ENCODE results near the gene CDKN2AIP.
"Not testable (repeated sequence)": the region's sequence is repeated elsewhere in the genome, so short reads cannot be mapped to it uniquely, and the experiment has no call there.

Gene CDKN2AIP

DNA sequence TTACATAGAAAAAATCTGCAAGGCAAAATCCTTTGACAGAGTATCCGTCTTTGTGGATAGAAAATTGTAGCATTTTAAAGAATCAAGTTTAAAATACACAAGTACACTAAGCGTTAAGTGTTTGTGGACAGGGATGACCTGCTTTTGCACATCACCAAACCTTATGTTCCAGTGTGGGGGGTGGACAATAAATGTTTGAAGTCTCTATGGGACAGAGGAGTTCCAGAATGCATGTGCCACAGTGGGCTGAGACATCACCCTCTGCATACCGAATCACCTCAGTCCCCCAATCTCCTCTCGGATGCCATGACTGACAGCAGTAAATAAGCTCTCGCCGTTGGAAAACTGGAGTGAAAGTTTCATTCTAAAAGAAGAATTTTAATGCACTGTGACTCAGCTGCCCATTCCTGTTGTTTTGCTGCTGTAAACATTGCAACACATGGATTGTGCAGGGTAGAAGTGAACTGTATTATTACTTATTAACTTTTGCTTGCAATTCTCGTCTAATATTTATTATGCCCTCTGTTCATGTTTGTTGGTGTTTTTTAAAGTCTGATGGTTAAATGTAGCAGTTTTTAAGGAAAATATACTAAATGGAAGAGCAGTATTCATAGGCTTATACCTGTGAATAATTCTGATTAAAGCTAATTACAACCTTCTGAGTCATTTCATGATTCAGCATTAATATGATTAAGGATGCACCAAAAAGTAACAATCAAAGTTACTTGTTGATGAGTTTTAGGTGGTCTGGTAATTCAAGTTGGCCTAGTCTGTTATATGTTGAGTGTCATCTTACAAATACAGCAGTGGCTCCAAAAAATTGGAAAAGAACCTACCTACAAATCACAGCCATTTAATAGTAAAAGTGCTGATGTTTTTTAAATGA, 24.0 kb downstream of the CDKN2AIP start:
- H3K4me1 Mint-ChIP-seq, result peaks cover 6% of the 10 kb centered on the region
- H3K36me3 Mint-ChIP-seq (ENCODE audit: insufficient read depth), result no peaks in the 10 kb centered on the region
- ATAC-seq (replicated peaks; ENCODE audit: extremely low read depth, poor library complexity, severe bottlenecking), result no peak
- no peak overlapping the region for H3K27ac Mint-ChIP-seq (ENCODE audit: low read depth)
- H3K9me3 Mint-ChIP-seq, result no peaks in the 10 kb centered on the region
- no peaks in the 10 kb centered on the region for H3K27me3 Mint-ChIP-seq
- no peak for DNase-seq (ENCODE audit: low spot score in 2 of 2)
- H3K4me3 Mint-ChIP-seq, result no peak overlapping the region

DNA sequence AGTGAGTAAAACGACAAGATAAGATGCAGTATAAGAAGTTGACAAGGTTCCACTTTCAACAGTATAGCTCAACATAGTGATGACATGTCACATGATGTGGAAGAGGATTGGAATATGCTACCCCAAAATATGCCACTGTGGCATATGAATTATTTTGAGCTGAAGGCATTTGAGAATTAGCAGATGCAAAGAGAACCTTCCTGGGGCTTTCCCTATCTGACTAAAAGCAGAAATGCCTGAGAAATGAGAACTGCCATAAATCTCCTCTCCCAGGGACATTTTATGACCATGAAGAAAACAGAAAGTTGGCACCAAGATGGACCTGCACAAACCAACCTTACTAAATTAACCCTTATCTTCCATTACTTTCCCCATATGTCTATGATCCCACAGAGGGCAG, 24.8 kb downstream of the CDKN2AIP start:
- Mint-ChIP-seq H3K36me3 (ENCODE audit: insufficient read depth) (no peaks in the 10 kb centered on the region), H3K27me3 (no peaks in the 10 kb centered on the region), H3K4me3 (no peak overlapping the region), H3K27ac (ENCODE audit: low read depth) (no peak overlapping the region), H3K9me3 (no peaks in the 10 kb centered on the region), H3K4me1 (peaks cover 6% of the 10 kb centered on the region)
- ATAC-seq (replicated peaks; ENCODE audit: extremely low read depth, poor library complexity, severe bottlenecking), result no peak
- no peak for DNase-seq (ENCODE audit: low spot score in 2 of 2)

DNA sequence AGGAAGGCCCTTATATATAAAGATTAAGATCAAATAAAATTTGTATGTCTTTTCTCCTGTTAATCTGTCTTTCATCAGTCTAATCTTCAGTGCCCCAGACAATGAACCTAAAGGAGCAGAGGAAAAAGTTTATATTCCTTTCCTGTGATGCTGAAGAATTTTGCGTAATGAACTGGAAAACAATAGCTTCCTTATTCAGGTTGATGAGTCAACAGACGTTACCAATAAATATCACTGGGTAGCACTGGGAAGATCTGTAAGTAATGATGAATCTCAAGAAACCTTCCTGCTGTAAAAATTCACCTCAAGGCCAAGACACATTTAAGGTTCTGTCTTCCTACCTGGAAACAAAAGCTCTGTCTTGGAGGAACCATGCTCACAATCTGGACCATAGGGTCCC, 25.5 kb downstream of the CDKN2AIP start:
- H3K27me3 Mint-ChIP-seq, result no peaks in the 10 kb centered on the region
- no peak overlapping the region for H3K27ac Mint-ChIP-seq (ENCODE audit: low read depth)
- no peaks in the 10 kb centered on the region for H3K9me3 Mint-ChIP-seq
- no peaks in the 10 kb centered on the region for H3K36me3 Mint-ChIP-seq (ENCODE audit: insufficient read depth)
- ATAC-seq (replicated peaks; ENCODE audit: extremely low read depth, poor library complexity, severe bottlenecking) (no peak), DNase-seq (ENCODE audit: low spot score in 2 of 2) (no peak)
- peaks cover 6% of the 10 kb centered on the region for H3K4me1 Mint-ChIP-seq
- no peak overlapping the region for H3K4me3 Mint-ChIP-seq

DNA sequence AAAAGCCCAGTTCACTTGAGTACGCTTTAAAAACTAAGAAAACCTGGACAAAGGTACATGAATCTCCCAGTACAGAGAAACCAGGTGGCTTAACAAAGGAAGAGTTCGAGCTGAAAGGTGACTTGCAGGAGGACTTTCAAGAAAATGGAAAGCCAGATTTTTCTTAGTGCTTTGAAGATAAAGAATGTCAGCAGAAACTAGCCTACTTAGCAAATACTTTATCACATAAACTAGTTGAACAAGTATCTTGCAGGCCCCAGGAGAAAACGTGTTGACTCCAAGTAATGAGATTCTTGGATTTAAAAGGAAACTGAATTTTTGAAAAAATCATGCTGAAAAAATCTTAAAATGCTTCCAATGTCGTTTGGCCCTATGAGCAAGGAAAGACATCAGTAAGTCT, 26.4 kb downstream of the CDKN2AIP start:
- H3K4me1 Mint-ChIP-seq, result peaks cover 6% of the 10 kb centered on the region
- H3K4me3 Mint-ChIP-seq, result no peak overlapping the region
- DNase-seq (ENCODE audit: low spot score in 2 of 2) (no peak), ATAC-seq (replicated peaks; ENCODE audit: extremely low read depth, poor library complexity, severe bottlenecking) (no peak)
- no peaks in the 10 kb centered on the region for H3K27me3 Mint-ChIP-seq
- no peaks in the 10 kb centered on the region for H3K9me3 Mint-ChIP-seq
- H3K27ac Mint-ChIP-seq (ENCODE audit: low read depth), result no peak overlapping the region
- H3K36me3 Mint-ChIP-seq (ENCODE audit: insufficient read depth), result no peaks in the 10 kb centered on the region

DNA sequence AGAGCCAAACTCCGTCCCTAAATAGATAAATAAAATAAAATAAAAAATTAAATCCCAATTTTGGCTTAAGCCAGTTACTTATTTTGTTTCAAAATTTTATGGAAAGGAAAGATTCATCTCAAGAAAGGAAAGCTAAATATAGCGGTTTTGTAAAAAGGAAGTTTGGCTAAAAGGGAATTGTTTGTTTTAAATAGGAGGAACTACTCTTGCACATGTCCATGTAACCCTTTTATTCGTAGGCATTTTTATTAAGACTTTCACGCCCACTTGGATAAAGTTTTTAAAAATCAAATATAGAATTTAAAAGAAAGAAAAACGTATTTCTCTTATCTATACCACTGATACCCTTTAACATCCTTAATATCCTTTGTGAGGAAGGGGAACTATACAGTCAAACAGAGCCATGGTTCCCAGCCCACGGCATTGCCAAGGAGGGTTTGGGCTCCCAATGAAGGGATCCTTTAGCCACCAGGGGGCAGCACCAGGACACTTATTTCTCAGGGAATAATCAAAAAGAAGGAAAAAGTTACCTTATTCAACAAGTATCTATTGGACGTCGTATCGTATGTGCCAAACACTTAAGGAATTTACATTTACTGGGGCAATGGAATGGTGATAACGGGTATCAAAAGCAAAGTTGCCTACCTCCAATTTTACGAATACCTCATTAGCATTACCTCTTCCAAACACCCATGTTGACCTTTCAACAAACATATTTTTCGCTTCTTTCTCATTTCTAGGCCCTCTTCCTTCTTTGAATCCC, 27.7 kb downstream of the CDKN2AIP start:
- H3K9me3 Mint-ChIP-seq, result no peaks in the 10 kb centered on the region

DNA sequence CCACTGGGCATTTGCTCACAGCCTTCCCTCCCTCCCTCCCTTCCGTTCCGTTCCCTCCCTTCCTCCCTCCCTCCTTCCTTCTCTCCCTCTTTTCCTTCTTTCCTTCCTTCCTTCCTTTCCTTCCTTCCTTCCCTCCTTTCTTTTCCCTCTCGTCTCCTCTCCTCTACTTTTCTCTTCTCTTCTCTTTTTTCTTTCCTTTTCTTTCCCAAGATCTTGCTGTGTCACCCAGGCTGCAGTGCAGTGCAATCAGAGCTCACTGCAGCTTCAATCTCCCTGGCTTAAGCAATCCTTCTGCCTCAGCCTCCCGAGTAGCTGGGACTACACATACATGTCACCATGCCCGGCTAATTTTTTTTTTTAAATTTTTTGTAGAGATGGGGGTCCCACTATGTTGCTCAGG, 33.7 kb downstream of the CDKN2AIP start:
- H3K4me3 Mint-ChIP-seq, result no peak overlapping the region
- no peaks in the 10 kb centered on the region for H3K4me1 Mint-ChIP-seq
- ATAC-seq (replicated peaks; ENCODE audit: extremely low read depth, poor library complexity, severe bottlenecking) (no peak), DNase-seq (ENCODE audit: low spot score in 2 of 2) (no peak)
- no peaks in the 10 kb centered on the region for H3K9me3 Mint-ChIP-seq
- peaks cover 10% of the 10 kb centered on the region for H3K27me3 Mint-ChIP-seq
- no peak overlapping the region for H3K27ac Mint-ChIP-seq (ENCODE audit: low read depth)
- H3K36me3 Mint-ChIP-seq (ENCODE audit: insufficient read depth), result no peaks in the 10 kb centered on the region

More for the DNA sequence above, 27.7 kb downstream of the CDKN2AIP start:
- H3K27ac Mint-ChIP-seq (ENCODE audit: low read depth), result no peak overlapping the region
- no peak overlapping the region for H3K4me3 Mint-ChIP-seq
- DNase-seq (ENCODE audit: low spot score in 2 of 2), result peak; percentile 51 to 76
- H3K27me3 Mint-ChIP-seq, result no peaks in the 10 kb centered on the region
- no peaks in the 10 kb centered on the region for H3K36me3 Mint-ChIP-seq (ENCODE audit: insufficient read depth)
- peaks cover 6% of the 10 kb centered on the region for H3K4me1 Mint-ChIP-seq
- ATAC-seq (replicated peaks; ENCODE audit: extremely low read depth, poor library complexity, severe bottlenecking), result peak; percentile 58

DNA sequence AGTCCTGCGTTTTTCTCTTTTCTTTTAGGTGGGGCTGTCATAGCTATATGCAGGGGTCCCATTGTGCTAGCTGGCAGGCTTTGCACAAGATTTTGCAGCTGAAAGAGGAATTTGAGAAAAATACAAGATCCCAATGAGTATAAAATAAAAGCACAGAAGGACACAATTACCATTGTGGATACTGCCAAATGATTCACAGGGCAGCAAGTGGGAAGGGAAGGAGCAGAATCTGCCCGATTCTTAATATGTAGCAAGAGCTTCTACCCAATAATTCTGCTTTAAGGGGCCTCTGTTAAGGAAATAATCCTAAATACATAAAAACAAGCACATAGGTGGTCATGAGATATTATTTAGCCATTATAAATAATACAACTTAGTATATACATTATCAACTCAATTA, 34.5 kb downstream of the CDKN2AIP start:
- H3K36me3 Mint-ChIP-seq (ENCODE audit: insufficient read depth), result no peaks in the 10 kb centered on the region
- H3K4me3 Mint-ChIP-seq, result no peak overlapping the region
- no peak for ATAC-seq (replicated peaks; ENCODE audit: extremely low read depth, poor library complexity, severe bottlenecking)
- no peaks in the 10 kb centered on the region for H3K4me1 Mint-ChIP-seq
- no peak overlapping the region for H3K27ac Mint-ChIP-seq (ENCODE audit: low read depth)
- DNase-seq (ENCODE audit: low spot score in 2 of 2), result no peak
- H3K27me3 Mint-ChIP-seq, result peaks cover 10% of the 10 kb centered on the region
- no peaks in the 10 kb centered on the region for H3K9me3 Mint-ChIP-seq

DNA sequence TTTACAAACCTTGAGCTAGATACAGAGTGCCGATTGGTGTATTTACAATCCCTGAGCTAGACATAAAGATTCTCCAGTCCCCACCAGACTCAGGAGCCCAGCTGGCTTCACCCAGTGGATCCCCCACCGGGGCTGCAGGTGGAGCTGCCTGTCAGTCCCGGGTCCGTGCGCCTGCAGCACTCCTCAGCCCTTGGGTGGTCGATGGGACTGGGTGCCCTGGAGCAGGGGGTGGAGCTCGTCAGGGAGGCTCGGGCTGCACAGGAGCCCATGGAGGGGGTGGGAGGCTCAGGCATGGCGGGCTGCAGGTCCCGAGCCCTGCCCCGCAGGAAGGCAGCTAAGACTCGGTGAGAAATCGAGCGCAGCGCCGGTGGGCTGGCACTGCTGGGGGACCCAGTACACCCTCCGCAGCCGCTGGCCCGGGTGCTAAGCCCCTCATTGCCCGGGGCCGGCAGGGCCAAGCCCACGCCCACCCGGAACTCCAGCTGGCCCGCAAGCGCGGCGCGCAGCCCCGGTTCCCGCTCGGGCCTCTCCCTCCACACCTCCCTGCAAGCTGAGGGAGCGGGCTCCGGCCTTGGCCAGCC, 38.2 kb downstream of the CDKN2AIP start:
- not testable (repeated sequence) for H3K4me3 Mint-ChIP-seq; H3K9me3 Mint-ChIP-seq; DNase-seq (ENCODE audit: low spot score in 2 of 2)

DNA sequence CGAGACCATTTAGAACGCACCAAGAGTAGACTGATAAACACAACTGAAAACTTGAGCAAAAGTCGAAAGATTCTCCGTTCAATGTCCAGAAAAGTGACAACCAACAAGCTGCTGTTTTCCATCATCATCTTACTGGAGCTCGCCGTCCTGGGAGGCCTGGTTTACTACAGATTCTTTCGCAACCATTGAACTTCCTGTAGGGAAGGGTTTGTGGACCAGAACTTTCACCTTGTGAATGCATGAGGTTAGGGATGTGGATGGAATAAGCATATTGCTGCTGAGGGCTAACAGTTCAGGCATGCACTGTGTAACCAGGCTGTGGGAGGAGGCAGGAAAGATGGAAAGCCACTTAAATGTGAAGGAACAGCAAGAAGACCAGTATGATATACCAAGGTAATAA, 39.6 kb downstream of the CDKN2AIP start:
- no peak overlapping the region for H3K27ac Mint-ChIP-seq (ENCODE audit: low read depth)
- no peaks in the 10 kb centered on the region for H3K9me3 Mint-ChIP-seq
- no peak overlapping the region for H3K4me3 Mint-ChIP-seq
- no peaks in the 10 kb centered on the region for H3K27me3 Mint-ChIP-seq
- H3K36me3 Mint-ChIP-seq (ENCODE audit: insufficient read depth), result no peaks in the 10 kb centered on the region
- no peaks in the 10 kb centered on the region for H3K4me1 Mint-ChIP-seq
- ATAC-seq (replicated peaks; ENCODE audit: extremely low read depth, poor library complexity, severe bottlenecking) (no peak), DNase-seq (ENCODE audit: low spot score in 2 of 2) (no peak)

More for the DNA sequence above, 38.2 kb downstream of the CDKN2AIP start:
- H3K27ac Mint-ChIP-seq (ENCODE audit: low read depth); H3K4me1 Mint-ChIP-seq; ATAC-seq (replicated peaks; ENCODE audit: extremely low read depth, poor library complexity, severe bottlenecking); H3K36me3 Mint-ChIP-seq (ENCODE audit: insufficient read depth): not testable (repeated sequence)
- peaks cover 10% of the 10 kb centered on the region for H3K27me3 Mint-ChIP-seq

DNA sequence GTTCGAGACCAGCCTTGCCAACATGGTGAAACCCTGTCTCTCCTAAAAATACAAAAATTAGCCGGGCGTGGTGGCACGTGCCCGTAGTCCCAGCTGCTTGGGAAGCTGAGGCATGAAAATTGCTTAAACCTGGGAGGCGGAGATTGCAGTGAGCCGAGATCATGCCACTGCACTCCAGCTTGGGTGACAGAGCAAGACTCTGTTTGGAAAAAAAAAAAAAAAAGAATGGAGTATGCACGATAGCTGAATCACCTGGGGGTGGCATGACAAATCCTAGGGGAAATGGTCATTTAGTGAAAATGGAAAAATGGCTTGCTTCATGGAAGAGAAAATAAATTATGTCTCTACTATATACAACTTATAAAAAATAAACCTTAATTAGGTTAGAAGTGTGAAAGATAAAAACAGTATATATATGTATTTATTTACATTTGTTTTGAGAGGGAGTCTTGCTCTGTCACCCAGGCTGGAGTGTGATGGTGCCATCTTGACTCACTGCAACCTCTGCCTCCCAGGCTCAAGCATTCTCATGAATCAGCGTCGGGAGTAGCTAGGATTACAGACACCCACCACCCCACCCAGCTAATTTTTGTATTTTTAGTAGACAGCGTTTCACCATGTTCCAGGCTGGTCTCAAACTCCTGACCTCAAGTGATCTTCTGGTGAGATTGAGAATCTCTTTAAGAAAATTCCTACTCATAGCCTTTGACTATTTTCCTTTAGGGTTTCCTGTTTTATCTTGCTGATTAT, 41.1 kb downstream of the CDKN2AIP start:
- no peak overlapping the region for H3K27ac Mint-ChIP-seq (ENCODE audit: low read depth)
- H3K27me3 Mint-ChIP-seq, result no peaks in the 10 kb centered on the region
- no peaks in the 10 kb centered on the region for H3K4me1 Mint-ChIP-seq
- H3K4me3 Mint-ChIP-seq, result no peak overlapping the region
- H3K9me3 Mint-ChIP-seq, result no peaks in the 10 kb centered on the region
- ATAC-seq (replicated peaks; ENCODE audit: extremely low read depth, poor library complexity, severe bottlenecking) (no peak), DNase-seq (ENCODE audit: low spot score in 2 of 2) (no peak)
- H3K36me3 Mint-ChIP-seq (ENCODE audit: insufficient read depth), result no peaks in the 10 kb centered on the region

DNA sequence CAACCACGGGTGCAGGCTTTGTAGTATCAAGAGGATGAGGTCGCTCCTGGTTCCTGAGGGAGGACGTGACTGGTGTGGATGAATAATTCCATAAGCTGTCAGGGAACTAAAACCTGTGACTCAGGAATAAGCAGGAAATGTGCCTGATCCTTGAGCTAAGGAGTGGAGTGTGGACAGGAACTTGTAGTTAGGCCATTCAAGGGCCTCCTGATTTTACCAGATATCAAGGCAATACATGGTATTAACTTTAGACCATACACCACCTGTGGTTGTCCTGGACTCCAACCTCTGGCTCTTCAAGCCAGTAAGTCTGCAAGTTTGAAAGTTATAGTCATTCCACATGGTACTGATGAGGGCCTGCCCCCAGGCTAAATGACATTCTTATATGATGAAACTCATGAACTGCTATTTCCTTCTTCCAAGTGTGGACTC, 48.4 kb downstream of the CDKN2AIP start:
- Mint-ChIP-seq H3K27me3 (no peaks in the 10 kb centered on the region), H3K4me1 (no peaks in the 10 kb centered on the region), H3K4me3 (no peak overlapping the region), H3K27ac (ENCODE audit: low read depth) (no peak overlapping the region), H3K9me3 (no peaks in the 10 kb centered on the region), H3K36me3 (ENCODE audit: insufficient read depth) (peaks cover 2% of the 10 kb centered on the region)
- ATAC-seq (replicated peaks; ENCODE audit: extremely low read depth, poor library complexity, severe bottlenecking), result no peak
- no peak for DNase-seq (ENCODE audit: low spot score in 2 of 2)

DNA sequence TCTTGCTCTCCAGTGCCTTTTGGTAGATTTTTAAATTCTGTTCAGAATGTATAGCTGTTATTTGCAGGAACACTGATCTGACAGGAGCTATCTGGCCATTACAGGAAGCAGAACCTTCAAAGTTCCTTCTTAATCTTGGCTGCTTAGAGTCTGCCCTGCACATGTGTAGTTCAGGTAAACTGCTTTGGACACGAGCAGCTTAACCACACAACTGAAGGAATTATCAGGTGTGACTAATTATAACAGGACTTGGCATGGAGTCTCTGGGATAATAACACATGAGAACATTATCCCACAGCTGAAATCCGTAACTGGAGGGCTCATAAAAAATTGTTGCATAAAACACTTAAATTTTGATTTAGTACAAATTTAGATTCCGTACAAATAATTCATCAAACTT, 48.8 kb downstream of the CDKN2AIP start:
- Mint-ChIP-seq H3K4me1 (no peaks in the 10 kb centered on the region), H3K4me3 (no peak overlapping the region), H3K9me3 (no peaks in the 10 kb centered on the region), H3K36me3 (ENCODE audit: insufficient read depth) (peaks cover 2% of the 10 kb centered on the region), H3K27me3 (no peaks in the 10 kb centered on the region), H3K27ac (ENCODE audit: low read depth) (no peak overlapping the region)
- ATAC-seq (replicated peaks; ENCODE audit: extremely low read depth, poor library complexity, severe bottlenecking) (no peak), DNase-seq (ENCODE audit: low spot score in 2 of 2) (no peak)
